Measurements from ENCODE around the gene NDNF.

NDNF gene

GRCh38 chr4:121030711-121031110 is 41.6 kb downstream of the NDNF start:
- DNase-seq (ENCODE audit: low read depth) = peak; percentile 11
- TF ChIP-seq, protein P1, sequence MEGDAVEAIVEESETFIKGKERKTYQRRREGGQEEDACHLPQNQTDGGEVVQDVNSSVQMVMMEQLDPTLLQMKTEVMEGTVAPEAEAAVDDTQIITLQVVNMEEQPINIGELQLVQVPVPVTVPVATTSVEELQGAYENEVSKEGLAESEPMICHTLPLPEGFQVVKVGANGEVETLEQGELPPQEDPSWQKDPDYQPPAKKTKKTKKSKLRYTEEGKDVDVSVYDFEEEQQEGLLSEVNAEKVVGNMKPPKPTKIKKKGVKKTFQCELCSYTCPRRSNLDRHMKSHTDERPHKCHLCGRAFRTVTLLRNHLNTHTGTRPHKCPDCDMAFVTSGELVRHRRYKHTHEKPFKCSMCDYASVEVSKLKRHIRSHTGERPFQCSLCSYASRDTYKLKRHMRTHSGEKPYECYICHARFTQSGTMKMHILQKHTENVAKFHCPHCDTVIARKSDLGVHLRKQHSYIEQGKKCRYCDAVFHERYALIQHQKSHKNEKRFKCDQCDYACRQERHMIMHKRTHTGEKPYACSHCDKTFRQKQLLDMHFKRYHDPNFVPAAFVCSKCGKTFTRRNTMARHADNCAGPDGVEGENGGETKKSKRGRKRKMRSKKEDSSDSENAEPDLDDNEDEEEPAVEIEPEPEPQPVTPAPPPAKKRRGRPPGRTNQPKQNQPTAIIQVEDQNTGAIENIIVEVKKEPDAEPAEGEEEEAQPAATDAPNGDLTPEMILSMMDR (conservative IDR thresholded peaks at IDR 0.05; ENCODE audit: control insufficient read depth, insufficient read depth, low read depth, low read length) = no peak
- no peak overlapping the region for H3K4me3 ChIP-seq (ENCODE audit: control insufficient read depth, low read depth, low read length)

GRCh38 chr4:121030131-121030530 is 42.2 kb downstream of the NDNF start:
- TF ChIP-seq, protein P1 (conservative IDR thresholded peaks at IDR 0.05; ENCODE audit: control insufficient read depth, insufficient read depth, low read depth, low read length) = no peak
- no peak for DNase-seq (ENCODE audit: low read depth)
- H3K4me3 ChIP-seq (ENCODE audit: control insufficient read depth, low read depth, low read length) = no peak overlapping the region

DNA sequence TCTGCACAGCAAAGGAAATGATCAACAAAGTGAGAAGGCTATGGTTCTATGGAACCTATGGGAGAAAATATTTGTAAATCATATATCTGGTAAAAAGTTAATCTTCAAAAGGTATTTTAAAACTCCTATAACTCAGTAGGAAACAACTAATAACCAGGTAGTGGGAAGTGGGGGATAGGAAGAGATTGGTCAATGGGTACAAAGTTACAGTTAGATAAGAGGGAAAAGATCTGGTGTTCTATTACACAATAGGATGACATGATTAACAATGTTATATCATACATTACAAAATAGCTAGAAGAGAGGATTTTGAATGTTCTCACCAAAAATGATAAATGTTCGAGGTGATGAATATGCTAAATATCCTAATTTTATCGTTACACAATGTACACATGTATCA is 46.3 kb downstream of the NDNF start:
- TF ChIP-seq, protein P1 (conservative IDR thresholded peaks at IDR 0.05; ENCODE audit: control insufficient read depth, insufficient read depth, low read depth, low read length) = no peak
- DNase-seq (ENCODE audit: low read depth) = no peak
- no peak overlapping the region for H3K4me3 ChIP-seq (ENCODE audit: control insufficient read depth, low read depth, low read length)

DNA sequence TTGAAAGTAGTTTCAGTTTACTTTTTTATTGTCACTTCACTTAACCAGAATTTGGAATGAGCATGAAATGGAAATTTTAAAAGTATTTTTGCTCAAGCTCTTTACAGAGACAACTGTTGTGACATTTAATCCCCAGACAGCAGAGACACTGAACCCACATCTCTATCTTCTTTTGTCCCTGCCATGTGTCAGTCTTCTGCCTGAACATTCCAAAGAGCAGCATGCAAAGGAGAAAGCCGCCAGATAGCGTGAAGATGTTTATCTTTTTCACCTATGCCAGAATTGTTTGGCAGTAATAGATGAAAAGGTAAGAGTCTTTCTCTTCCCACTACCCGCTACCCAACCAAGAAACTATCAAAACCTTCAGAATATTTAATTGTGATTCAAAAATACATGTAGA is 46.8 kb downstream of the NDNF start:
- TF ChIP-seq, protein P1 (conservative IDR thresholded peaks at IDR 0.05; ENCODE audit: control insufficient read depth, insufficient read depth, low read depth, low read length) = no peak
- DNase-seq (ENCODE audit: low read depth) = no peak
- H3K4me3 ChIP-seq (ENCODE audit: control insufficient read depth, low read depth, low read length) = no peak overlapping the region

DNA sequence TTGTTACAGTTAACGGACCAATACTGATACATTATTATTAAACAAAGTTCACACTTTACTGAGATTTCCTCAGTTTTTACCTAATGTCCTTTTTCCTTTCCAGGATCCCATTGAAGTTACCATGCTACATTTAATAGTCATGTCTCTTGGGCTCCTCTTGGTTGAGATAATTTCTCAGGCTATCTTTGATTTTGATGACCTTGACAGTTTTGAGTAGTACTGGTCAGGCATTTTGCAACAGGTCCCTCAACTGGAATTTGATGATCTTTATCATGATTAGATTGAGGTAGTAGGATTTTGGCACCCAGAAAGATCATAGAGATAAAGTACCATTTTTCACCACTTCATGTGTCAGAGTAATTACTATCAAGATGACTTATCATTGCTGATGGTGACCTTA is 53.8 kb downstream of the NDNF start:
- TF ChIP-seq, protein P1 (conservative IDR thresholded peaks at IDR 0.05; ENCODE audit: control insufficient read depth, insufficient read depth, low read depth, low read length) = no peak
- no peak for DNase-seq (ENCODE audit: low read depth)
- no peak overlapping the region for H3K4me3 ChIP-seq (ENCODE audit: control insufficient read depth, low read depth, low read length)

DNA sequence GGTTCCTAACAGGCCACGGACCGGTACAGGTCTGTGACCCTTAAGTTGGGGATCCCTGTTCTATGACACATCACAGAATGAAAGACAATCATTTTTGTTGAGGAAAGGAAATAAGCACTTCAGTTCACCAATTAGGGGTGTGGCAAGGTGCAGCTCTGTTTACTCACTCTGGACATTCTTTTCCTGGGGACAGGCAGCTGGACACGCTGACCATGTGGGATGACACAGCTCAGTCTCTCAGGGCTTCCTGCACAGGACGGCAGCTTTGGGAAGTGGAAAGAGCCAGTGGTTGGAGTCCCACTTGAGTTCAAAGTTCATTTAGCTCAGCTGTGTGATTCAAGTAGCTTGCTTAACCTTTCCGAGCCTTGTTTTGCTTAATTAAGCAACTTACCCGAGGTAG is 55.7 kb downstream of the NDNF start:
- no peak overlapping the region for H3K4me3 ChIP-seq (ENCODE audit: control insufficient read depth, low read depth, low read length)
- no peak for DNase-seq (ENCODE audit: low read depth)
- TF ChIP-seq, protein P1 (conservative IDR thresholded peaks at IDR 0.05; ENCODE audit: control insufficient read depth, insufficient read depth, low read depth, low read length) = no peak

- TF ChIP-seq, protein P1 (conservative IDR thresholded peaks at IDR 0.05; ENCODE audit: control insufficient read depth, insufficient read depth, low read depth, low read length) = no peak
- DNase-seq (ENCODE audit: low read depth) = no peak
- no peak overlapping the region for H3K4me3 ChIP-seq (ENCODE audit: control insufficient read depth, low read depth, low read length)
These were observed 56.9 kb downstream of the NDNF start for GRCh38 chr4:121015421-121015820.

Data from fibroblast of mammary gland (primary cell).